Progenitor cell of endocrine pancreas (in vitro differentiated cells): ENCODE results near the gene COA3. TPM values are rescaled to one million over a fixed set of nuclear protein-coding genes. Genes with fewer than 3 reads are reported as not detected.

Source experiments
- DNase-seq: peaks from one replicate; pipeline ENCODE4 v3.0.0; 2021; ENCODE audit warnings: low spot score; ENCODE audit not compliant: unreplicated experiment
- H3K27ac Mint-ChIP-seq: 2 replicates; pipeline ENCODE4 v1.8.0; 2021; ENCODE audit warnings: mild to moderate bottlenecking, moderate library complexity, mixed read lengths
- H3K27me3 Mint-ChIP-seq: 2 replicates; pipeline ENCODE4 v1.8.0; 2021; ENCODE audit warnings: mixed read lengths
- H3K36me3 Mint-ChIP-seq: 2 replicates; pipeline ENCODE4 v1.8.0; 2022; ENCODE audit warnings: mixed read lengths; ENCODE audit not compliant: insufficient read depth
- H3K4me1 Mint-ChIP-seq: 2 replicates; pipeline ENCODE4 v1.8.0; 2021; ENCODE audit warnings: low read depth, mixed read lengths
- H3K4me3 Mint-ChIP-seq: 2 replicates; pipeline ENCODE4 v1.8.0; 2021; ENCODE audit warnings: low read depth, mild to moderate bottlenecking, moderate library complexity, mixed read lengths
- H3K9me3 Mint-ChIP-seq: 2 replicates; pipeline ENCODE4 v1.8.0; 2021; ENCODE audit warnings: low read depth, mixed read lengths
- CTCF ChIP-seq: fragments of 200-600 bp; sonication (generic); IDR thresholded peaks from one replicate; pipeline ENCODE4 v1.5.0; 2021; ENCODE audit warnings: antibody characterized with exemption, mild to moderate bottlenecking; ENCODE audit not compliant: unreplicated experiment
- microRNA-seq: library from miRNA; unstranded; fragments of <30 nt; microRNA quantifications from one replicate; pipeline ENCODE4 v1.1.0, GENCODE V29; 2020; ENCODE audit warnings: borderline number of aligned reads; ENCODE audit not compliant: unreplicated experiment
- total RNA-seq: library from RNA; stranded (reverse); gene quantifications from 2 replicates; pipeline ENCODE4 v1.2.1, GENCODE V29; 2021

COA3 gene
- total RNA-seq, 1 donor from 2014 or later: 85.4 TPM

GRCh38 chr17:42750739-42751344, 47.7 kb downstream of the COA3 start:
- no peak for TF ChIP-seq CTCF
- H3K36me3 Mint-ChIP-seq: no peaks in the 10 kb centered on the region
- no peak for DNase-seq
- H3K4me1 Mint-ChIP-seq: peaks cover 4% of the 10 kb centered on the region
- H3K4me3 Mint-ChIP-seq: no peak overlapping the region
- no peaks in the 10 kb centered on the region for H3K9me3 Mint-ChIP-seq
- peaks cover 22% of the 10 kb centered on the region for H3K27me3 Mint-ChIP-seq
- no peak overlapping the region for H3K27ac Mint-ChIP-seq

- H3K27me3 Mint-ChIP-seq: peaks cover 12% of the 10 kb centered on the region
- H3K4me1 Mint-ChIP-seq: peaks cover 7% of the 10 kb centered on the region
- no peak for DNase-seq
- no peak overlapping the region for H3K27ac Mint-ChIP-seq
- no peak for TF ChIP-seq CTCF
- no peak overlapping the region for H3K4me3 Mint-ChIP-seq
- H3K36me3 Mint-ChIP-seq: no peaks in the 10 kb centered on the region
- peaks cover 5% of the 10 kb centered on the region for H3K9me3 Mint-ChIP-seq
Measured at GRCh38 chr17:42748908-42749798, 49.4 kb downstream of the COA3 start.

GRCh38 chr17:42748202-42748907, 50.1 kb downstream of the COA3 start:
- Mint-ChIP-seq H3K36me3 (no peaks in the 10 kb centered on the region), H3K27me3 (peaks cover 8% of the 10 kb centered on the region), H3K4me3 (no peak overlapping the region), H3K9me3 (peaks cover 5% of the 10 kb centered on the region), H3K4me1 (peaks cover 14% of the 10 kb centered on the region), H3K27ac (no peak overlapping the region)
- no peak for DNase-seq
- TF ChIP-seq CTCF: no peak

Small RNA genes within 50 kb of the gene (microRNA-seq; reads per million reads assigned to microRNA genes)
- gene MIR6781: 2.4 reads per million

Other genes with a start within 250 kb of the COA3 start
- 1.4 and 2.4 TPM in 2 replicates for gene HSD17B1, start 245.8 kb downstream of the COA3 start, total RNA-seq
- gene COASY, start 236.6 kb downstream of the COA3 start, total RNA-seq: 60.0 and 66.9 TPM in 2 replicates
- gene MLX, start 231.6 kb downstream of the COA3 start, total RNA-seq: 26.8 and 33.7 TPM in 2 replicates
- gene PSMC3IP, start 221.0 kb downstream of the COA3 start, total RNA-seq: 18.1 and 19.6 TPM in 2 replicates
- 66.2 and 80.5 TPM in 2 replicates for gene RETREG3, start 189.3 kb downstream of the COA3 start, total RNA-seq
- gene TUBG1, start 189.0 kb downstream of the COA3 start, total RNA-seq: 53.8 and 53.9 TPM in 2 replicates
- 26.9 and 31.3 TPM in 2 replicates for gene TUBG2, start 139.4 kb downstream of the COA3 start, total RNA-seq
- gene PLEKHH3, start 121.7 kb downstream of the COA3 start, total RNA-seq: 14.1 and 16.2 TPM in 2 replicates
- gene CCR10, start 116.9 kb downstream of the COA3 start, total RNA-seq: 0.49 and 1.1 TPM in 2 replicates
- 2.3 and 2.5 TPM in 2 replicates for gene CNTNAP1, start 116.2 kb downstream of the COA3 start, total RNA-seq
- 31.4 and 31.9 TPM in 2 replicates for gene EZH1, start 53.7 kb downstream of the COA3 start, total RNA-seq
- gene RAMP2, start 37.5 kb downstream of the COA3 start, total RNA-seq: 4.3 and 4.4 TPM in 2 replicates
- 76.5 and 81.3 TPM in 2 replicates for gene VPS25, start 25.3 kb downstream of the COA3 start, total RNA-seq
- 5.8 and 6.3 TPM in 2 replicates for gene WNK4, start 18.1 kb downstream of the COA3 start, total RNA-seq
- not detected in 2 replicates for gene CNTD1, start 157 bp upstream of the COA3 start, total RNA-seq
- 63.4 and 67.1 TPM in 2 replicates for gene BECN1, start 25.6 kb upstream of the COA3 start, total RNA-seq
- gene PSME3, start 34.7 kb upstream of the COA3 start, total RNA-seq: 121 and 129 TPM in 2 replicates
- gene AOC2, start 45.9 kb upstream of the COA3 start, total RNA-seq: 4.1 and 4.3 TPM in 2 replicates
- 1.2 and 2.6 TPM in 2 replicates for gene AOC3, start 52.5 kb upstream of the COA3 start, total RNA-seq
- not detected in 2 replicates for gene G6PC1, start 102.1 kb upstream of the COA3 start, total RNA-seq
- 59.3 and 69.8 TPM in 2 replicates for gene AARSD1, start 165.8 kb upstream of the COA3 start, total RNA-seq
- gene PTGES3L, start 181.4 kb upstream of the COA3 start, total RNA-seq: 5.6 and 6.5 TPM in 2 replicates
- gene RUNDC1, start 181.9 kb upstream of the COA3 start, total RNA-seq: 21.0 and 22.6 TPM in 2 replicates
- gene RPL27, start 199.7 kb upstream of the COA3 start, total RNA-seq: 862 and 881 TPM in 2 replicates
- 1.2 and 1.6 TPM in 2 replicates for gene IFI35, start 208.1 kb upstream of the COA3 start, total RNA-seq
- gene VAT1, start 223.7 kb upstream of the COA3 start, total RNA-seq: 201 and 202 TPM in 2 replicates
- gene RND2, start 226.5 kb upstream of the COA3 start, total RNA-seq: 12.4 and 14.6 TPM in 2 replicates